ENCODE measurements around the gene MAPK8IP2.
"Not testable (repeated sequence)": the region's sequence is repeated elsewhere in the genome, so short reads cannot be mapped to it uniquely, and the experiment has no call there.

The MAPK8IP2 gene

DNA sequence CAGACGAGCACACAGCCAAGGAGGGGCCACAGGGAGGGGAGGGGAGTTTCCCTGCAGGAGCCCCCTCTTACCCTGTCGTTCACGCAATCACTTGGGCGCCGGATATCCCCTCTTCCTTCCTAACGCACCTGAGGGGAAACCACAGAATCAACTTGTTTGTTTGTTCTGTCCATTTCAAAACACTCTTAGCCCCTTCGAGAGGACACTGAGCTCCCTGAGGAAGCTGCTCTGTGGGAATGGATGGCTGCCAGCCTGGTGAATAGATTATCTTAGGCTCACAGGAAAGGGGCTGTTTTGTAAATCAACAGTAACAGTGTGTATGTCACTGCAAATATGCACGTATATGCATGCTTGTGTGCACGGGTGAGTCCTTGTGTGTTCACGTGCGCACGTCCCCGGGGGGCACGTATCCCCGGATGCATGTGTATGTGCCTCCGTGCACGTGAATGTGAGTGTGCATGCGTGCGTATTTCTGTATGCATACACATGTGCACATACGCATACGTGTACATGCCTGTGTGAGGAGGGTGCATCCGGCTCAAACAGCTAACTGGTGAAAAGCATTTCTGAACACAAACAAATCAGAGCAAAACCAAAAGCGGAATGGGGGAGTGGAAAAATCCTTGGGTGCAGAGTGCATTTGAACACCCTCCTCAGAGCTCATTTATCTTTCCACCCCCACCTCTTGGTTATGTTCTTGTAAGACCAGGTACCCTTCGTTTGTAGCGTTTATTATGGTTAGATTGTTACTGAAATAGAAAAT is 20.2 kb downstream of the MAPK8IP2 start:
- DNase-seq = no peak

GRCh38 chr22:50621356-50621880 is 20.8 kb downstream of the MAPK8IP2 start:
- DNase-seq = no peak

DNA sequence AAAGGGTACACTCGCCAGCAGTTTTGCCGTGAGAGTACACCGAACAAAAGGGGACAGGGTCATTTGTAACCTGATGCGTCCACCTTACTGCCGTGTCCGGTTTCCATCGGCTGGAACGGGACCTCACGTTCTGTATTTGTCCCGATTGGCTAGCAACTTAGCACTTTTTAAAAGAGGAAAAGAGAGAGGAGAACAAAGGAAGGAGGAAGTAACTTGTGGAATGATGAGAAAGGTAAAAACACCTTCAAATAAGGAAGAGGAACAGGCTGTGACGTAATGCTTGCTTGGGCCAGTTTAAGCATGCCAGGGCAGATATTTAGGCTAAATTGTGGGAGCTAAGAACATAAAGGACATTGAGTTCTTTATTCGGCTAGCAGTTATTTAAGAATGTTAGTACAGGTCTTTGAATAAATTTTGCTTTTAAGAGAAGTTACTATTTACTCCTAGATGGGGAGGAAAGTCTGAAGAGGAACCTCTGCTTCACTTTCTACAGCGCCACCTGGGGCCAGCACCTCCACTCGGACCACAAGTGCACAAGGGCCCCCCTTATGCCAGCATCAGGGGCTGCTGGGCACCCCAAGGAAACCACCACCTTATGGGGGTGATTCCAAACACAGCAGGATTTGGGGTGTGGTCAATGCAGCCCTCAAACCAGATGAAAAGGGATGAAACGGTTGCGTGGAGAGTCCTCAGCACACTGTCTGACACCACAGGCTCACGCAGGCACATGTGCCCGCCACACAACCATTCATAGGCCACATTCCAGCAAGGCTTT is 21.5 kb downstream of the MAPK8IP2 start:
- no peak for DNase-seq

DNA sequence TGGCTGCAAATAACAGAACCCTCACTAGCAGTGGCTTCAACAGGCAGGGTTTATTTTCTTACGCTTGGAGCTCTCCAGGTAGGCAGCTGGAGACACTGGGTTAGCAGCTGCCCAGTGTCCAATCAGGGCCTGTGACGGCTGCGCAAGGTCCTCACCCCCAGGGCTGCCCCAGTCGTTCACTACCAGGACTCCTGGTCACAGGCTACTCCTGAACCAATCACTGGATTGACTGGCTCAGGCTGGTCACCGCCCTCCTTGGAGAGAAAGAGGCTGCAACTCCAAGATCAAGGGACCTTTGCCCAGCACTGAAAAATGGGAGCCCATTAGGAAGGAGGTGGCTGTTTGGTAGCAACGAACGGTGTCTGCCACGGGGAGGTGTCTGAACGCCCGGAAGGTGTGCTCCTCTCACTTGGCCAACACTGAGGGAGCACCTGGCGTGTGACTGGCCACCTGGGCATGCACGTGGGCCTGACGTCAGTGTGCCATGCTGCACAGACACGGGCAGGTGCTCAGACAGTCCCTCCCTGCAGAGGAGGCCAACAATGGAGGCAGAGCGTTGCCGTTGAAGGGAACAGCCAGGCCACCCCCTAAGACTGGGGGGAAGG is 22.2 kb downstream of the MAPK8IP2 start:
- no peak for DNase-seq

DNA sequence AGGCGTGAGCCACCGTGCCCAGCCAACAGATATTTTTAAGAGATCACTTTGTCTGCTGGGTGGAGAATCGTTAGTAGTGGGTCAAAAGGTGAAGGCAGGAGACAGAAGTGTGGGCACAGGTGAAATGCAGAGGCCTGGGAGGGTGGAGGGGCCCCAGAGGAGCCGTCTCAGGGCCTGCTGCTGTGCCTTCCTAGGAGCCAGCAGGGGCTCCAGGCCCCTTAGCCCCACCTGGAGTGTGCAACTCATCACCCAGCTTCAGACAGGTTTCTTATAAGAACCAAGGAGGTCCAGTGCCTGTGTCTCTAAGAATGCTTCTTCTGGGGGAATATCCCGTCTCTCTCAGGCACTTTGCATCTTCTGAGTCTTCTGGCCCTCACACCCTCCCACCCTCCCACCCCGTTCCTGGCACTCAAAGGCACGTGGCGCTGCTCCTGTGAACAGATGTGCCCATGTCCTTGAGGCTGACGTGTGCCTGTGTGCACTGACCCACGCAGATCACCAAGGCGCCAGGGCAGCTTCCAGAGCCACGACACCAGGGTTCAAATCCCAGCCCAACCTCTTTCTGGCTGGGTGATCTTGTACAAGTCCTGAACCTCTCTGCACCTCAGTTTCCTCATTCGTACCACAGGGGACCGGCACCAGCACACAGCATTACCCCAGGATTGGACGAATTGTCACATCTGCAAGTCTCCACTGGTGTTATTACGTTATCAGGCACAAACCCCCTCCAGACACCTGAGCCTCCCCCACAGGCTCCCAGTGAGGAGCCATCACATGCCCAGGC is 23.9 kb downstream of the MAPK8IP2 start:
- DNase-seq = no peak

DNA sequence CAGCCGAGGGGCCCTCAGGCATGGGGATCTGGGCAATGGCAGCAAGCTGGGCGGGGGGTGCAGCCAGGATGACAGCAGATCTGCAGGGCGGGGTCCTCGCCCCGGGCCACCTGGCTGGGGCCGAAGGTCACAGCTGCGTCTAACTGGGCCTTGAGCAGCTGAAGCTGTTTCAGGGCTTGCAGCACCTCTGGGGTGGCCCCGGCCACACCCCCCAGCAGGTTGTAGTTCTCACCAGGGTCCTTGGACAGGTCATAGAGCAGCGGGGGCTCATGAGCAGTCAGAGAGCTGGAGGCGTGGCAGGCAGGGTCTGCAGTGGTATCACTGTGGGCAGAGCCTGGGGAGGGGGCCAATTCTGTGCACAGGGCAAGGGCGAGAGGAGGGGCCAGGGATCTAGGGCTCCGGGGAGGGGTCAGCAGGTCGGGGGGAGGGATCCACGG is 24.6 kb downstream of the MAPK8IP2 start:
- no peak for DNase-seq

DNA sequence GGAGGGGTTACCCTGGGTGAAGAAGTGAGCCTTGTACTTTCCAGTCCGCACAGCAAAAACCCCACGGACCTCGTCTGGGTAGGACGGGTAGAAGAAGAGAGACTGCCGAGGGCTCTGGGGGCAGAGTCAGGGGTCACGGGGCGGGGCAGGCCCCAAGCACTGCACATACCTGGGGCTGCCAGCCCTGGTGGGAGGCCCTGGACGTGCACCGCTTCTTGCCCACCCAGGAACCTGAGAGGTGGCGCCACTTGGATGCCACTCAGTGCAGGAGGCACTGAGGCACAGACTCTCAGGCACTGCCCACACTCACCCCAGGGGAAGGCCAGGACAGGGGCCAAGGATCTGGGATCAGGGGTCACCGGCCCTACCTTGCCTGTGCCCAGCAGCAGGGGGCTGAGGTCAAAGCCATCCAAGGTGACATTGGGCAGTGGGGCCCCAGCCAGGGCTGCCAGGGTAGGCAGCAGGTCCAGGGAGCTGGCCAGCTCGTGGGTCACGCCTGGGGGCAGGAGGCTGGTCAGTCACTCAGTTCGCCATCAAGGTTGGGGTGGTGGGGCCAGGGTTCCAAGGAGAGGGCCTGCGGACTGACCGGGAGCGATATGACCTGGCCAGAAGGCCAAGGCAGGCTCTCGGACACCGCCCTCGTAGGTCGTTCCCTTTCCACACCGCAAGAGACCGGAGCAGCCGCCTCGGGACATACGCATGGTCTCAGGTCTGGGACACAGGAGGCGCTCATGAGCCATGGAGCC is 25.1 kb downstream of the MAPK8IP2 start:
- no peak for DNase-seq

- no peak for DNase-seq
Observed at GRCh38 chr22:50626314-50626849, 25.8 kb downstream of the MAPK8IP2 start.

DNA sequence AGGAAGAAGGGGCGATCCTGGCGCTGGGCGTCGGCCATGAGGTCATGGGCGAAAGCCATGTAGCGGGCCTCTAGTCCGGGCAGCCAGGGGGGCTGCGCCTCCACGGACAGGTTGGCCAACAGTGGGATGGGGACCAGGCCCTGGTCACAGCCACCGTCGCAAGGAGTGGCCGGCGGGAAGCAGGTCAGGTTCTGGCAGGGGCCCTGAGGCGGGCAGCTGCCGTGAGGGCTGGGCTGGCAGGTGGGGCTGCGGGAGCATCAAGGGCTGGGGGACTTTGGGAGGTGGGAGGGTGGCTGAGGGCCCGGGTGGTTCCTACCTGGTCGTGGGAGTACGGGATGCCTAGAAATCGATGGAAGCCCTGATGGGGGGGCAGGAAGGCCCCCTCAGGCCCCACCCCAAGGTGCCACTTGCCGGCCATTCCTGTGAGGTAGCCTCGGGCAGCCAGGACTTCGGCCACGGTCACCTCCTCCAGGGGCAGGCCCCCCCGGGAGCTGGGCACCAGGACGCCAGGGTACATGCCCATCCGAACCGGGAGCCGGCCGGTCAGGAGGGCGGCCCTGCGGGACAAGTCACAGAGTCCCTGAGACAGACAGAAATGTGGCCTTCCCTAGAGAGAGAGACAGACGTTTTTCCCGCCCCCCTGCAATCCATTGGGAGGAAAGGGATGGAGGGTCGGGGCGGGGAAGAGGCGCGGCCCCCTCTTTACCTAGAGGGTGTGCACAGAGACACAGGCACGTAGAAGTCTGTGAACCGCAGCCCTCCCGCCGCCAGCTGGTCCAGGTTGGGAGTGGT is 26.5 kb downstream of the MAPK8IP2 start:
- DNase-seq = no peak

- peak; percentile 64 for DNase-seq
Observed at GRCh38 chr22:50627642-50628542, 27.3 kb downstream of the MAPK8IP2 start, which contains the start of gene ARSA. ARSA (minus strand) TSS chr22:50628152; CDS start chr22:50627779, 373 bp downstream.

DNA sequence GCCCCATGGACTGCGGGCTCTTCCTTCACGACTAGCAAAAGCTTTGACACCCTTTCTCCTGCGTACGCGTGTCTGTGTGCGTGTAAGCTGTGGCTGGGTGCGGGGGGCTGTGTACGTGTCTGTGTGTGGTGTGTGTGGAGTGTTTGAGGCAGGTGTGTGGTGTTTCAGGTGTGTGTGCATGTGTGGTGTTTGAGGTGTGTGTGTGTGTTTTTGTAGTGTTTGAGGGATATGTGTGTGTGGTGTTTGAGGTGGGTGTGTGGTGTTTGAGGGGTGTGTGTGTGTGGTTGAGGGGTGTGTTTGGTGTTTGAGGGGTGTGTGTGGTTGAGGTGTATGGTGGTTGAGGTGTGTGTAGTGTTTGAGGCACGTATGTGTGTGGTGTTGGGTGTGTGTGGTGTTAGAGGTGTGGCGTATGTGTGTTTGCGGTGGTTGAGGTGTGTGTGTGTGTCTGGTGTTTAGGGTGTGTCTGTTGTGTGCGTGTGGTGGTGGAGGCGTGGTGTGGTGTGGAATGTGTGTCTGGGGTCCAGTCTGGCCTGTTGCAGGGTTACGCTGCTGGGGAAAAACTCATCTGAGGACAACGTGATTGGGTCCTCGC is 28.0 kb downstream of the MAPK8IP2 start:
- DNase-seq = no peak

DNA sequence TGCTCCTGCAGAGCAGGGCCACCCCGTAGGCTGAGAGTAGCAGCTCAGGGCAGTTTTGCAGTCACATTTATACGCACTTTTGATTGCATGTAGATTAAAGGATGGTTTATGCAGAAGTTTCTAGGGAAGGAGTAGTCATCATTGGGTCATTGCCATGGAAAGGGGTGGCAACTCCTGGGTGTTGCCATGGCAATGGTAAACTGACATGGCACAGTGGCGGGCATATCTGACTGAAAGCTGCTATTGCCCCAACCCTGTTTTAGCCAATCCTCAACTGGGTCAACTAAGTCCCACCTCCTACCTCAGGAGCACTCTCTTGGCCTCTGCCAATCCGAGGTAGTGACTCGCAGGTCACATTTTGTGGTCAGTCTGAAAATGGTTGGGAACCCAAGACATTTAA is 29.8 kb downstream of the MAPK8IP2 start:
- DNase-seq = no peak

GRCh38 chr22:50633086-50633485 is 32.5 kb downstream of the MAPK8IP2 start:
- no peak for DNase-seq

DNA sequence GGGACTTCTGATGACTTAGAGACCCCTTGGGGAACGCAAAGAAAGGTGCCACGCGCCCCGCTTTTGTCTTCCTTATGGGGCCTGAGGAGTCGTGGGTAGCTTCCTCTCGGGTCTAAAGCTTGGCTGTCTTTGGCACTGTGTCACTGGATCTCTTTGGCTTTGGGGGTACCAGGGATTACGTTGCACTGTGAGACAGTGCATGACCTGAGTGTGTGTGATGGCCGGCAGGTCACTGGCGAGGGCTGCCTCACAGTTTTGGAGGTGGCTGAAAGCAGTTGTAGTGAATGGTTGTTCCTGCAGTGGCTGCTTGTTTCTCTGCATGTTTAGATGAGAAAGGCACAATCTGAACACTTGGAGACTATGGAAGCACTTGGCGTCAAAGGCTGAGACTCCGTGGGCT is 33.2 kb downstream of the MAPK8IP2 start:
- DNase-seq = no peak

DNA sequence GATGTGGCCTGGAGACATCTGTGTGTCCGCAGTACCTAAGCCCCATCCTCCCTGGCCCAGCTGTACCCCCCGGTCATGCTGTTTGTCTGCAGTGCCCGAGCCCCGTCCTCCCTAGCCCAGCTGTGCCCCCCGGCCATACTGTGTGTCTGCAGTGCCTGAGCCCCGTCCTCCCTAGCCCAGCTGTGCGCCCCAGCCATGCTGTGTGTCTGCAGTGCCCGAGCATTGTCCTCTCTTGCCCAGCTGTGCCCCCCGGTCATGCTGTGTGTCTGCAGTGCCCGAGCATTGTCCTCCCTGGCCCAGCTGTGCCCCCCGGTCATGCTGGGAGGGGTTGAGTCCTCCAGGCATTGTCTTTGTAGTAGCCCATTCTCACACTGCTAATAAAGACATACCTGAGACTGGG is 35.0 kb downstream of the MAPK8IP2 start:
- no peak for DNase-seq

DNA sequence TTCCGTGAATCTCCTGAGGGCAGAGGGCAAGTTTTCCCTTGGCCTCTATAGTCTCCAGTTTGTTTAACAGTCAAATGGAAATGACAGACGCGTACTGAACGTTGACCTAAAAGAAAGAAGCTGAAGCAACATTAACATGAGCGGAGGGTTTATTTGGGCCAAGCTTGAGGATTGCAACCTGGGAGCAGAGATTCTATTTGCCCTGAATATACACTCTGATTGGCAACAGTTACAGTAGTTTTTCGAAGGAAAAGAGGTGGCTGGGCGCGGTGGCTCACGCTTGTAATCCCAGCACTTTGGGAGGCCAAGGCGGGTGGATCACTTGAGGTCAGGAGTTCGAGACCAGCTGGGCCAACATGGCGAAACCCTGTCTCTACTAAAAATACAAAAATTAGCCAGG is 39.7 kb downstream of the MAPK8IP2 start:
- not testable (repeated sequence) for DNase-seq

DNA sequence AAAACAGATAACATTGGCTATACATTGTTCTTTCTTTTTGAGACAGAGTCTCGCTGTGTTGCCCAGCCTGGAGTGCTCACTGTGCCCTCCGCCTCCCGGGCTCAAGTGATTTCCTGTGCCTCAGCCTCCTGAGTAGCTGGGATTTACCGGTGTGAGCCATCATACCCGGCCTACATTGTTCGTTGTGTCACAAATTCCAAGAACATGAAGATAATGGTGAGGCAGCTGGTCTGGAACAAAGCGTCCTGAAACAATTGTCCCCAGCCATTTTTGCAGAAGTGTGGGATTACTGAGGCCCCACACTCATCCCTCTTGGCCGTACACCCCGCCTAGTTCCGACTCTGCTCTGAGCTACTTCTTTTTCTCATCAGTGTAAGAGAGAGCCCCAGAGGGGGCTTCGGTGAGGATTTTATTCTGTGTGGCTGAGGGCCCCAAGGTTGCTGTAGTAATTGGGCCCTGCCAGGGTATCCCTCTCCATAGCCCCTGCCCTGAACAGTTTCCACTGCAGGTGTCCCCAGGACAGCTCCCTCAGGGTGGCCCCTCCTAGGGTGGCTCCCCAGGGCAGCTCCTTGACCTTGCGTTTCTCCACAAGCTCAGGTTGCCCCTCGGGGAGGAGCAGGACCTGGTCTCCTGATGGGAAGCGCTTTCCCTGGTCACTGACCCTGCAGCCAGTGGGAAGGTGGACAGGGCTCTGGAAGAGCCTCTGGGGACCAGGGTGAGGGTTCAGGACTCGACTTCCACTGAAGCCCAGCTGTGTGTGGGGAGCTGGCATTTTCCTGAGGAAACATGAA is 40.5 kb downstream of the MAPK8IP2 start:
- no peak for DNase-seq

Data from cortex of kidney (tissue), 1 donor.